Tibial artery (tissue), 4 donors: ENCODE data around the gene NEB.

Experiments
- DNase-seq, 2 donors: peaks; one replicate each; pipeline ENCODE4 v3.0.0-alpha.2; 2019
- H3K27ac ChIP-seq, 2 donors: fragments of 200-600 bp; sonication (generic) in 1 of 2; 1 replicate in 1 of 2; 2 replicates in 1 of 2; pipeline ENCODE4 v1.5.1; 2018 to 2019; ENCODE audit warnings: mild to moderate bottlenecking in 1 of 2
- H3K27me3 ChIP-seq, 2 donors: fragments of 200-600 bp; sonication (generic) in 1 of 2; one replicate each; pipeline versions ENCODE4 v1.5.1 to v1.6.0; 2016 to 2019
- H3K36me3 ChIP-seq, 3 donors: fragments of 200-600 bp; sonication (generic) in 2 of 3; one replicate each; pipeline ENCODE4 v1.5.1; 2016 to 2019; ENCODE audit warnings: mild to moderate bottlenecking in 2 of 3
- H3K4me1 ChIP-seq, 4 donors: fragments of 200-600 bp; sonication (generic) in 2 of 4; 1 replicate in 3 of 4; 2 replicates in 1 of 4; pipeline ENCODE4 v1.5.1; 2016 to 2019
- H3K4me3 ChIP-seq, 2 donors: fragments of 200-600 bp; sonication (generic) in 1 of 2; 1 replicate in 1 of 2; 2 replicates in 1 of 2; pipeline ENCODE4 v1.5.1; 2018 to 2019; ENCODE audit warnings: mild to moderate bottlenecking in 2 of 2
- H3K9me3 ChIP-seq, 3 donors: fragments of 200-600 bp; sonication (generic) in 1 of 3; one replicate each; pipeline ENCODE4 v1.5.1; 2016 to 2019
- CTCF ChIP-seq, 2 experiments: fragments of 200-600 bp in 1 of 2; fragments of 450-650 bp in 1 of 2; IDR thresholded peaks; one replicate each; pipeline ENCODE4 v1.5.1; 2017 to 2019; ENCODE audit warnings: antibody characterized with exemption in 2 of 2, mild to moderate bottlenecking in 1 of 2, moderate library complexity in 1 of 2
- intact Hi-C: fragments of 100-400 bp; cut with DNase I; formaldehyde crosslinking; loops from one replicate; pipeline ENCODE4 v1.15.0; 2023; ENCODE audit warnings: low total_unique reads

The NEB gene

GRCh38 chr2:151459358-151459757, 274.9 kb downstream of the NEB start:
- no peak for TF ChIP-seq CTCF (IDR thresholded peaks at IDR 0.05)
- no peak for DNase-seq
- H3K36me3 ChIP-seq = peaks cover 56 to 84% (median 67%) of the 10 kb centered on the region in 3 donors

DNA sequence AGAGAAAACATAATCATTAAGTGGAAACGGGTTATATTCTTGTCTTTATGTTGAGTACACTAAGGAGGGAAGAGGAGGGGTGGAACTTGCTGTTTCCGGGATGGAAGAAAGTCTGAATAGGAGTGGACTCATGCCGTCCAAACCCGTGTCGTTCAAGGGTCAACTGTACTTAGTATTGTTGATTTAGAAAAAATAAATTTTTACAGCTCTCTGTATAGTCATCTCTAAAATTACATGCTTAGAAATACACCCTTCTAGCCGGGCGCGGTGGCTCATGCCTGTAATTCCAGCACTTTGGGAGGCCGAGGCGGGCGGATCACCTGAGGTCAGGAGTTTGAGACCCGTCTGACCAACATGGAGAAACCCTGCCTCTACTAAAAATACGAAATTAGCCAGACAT, 295.1 kb downstream of the NEB start:
- Histone ChIP-seq H3K36me3 (peaks cover 66 to 94% (median 71%) of the 10 kb centered on the region in 3 donors), H3K27ac (no peak overlapping the region), H3K4me1 (no peaks in the 10 kb centered on the region), H3K27me3 (no peaks in the 10 kb centered on the region), H3K4me3 (no peak overlapping the region), H3K9me3 (no peaks in the 10 kb centered on the region)
- DNase-seq = no peak
- no peak for TF ChIP-seq CTCF (IDR thresholded peaks at IDR 0.05)
- intact Hi-C loops = no loop called here

More at GRCh38 chr2:151459358-151459757, 274.9 kb downstream of the NEB start:
- Histone ChIP-seq H3K4me3 (no peak overlapping the region), H3K27ac (no peak overlapping the region), H3K9me3 (no peaks in the 10 kb centered on the region), H3K27me3 (no peaks in the 10 kb centered on the region), H3K4me1 (no peaks in the 10 kb centered on the region)
- intact Hi-C loops = no loop called here

DNA sequence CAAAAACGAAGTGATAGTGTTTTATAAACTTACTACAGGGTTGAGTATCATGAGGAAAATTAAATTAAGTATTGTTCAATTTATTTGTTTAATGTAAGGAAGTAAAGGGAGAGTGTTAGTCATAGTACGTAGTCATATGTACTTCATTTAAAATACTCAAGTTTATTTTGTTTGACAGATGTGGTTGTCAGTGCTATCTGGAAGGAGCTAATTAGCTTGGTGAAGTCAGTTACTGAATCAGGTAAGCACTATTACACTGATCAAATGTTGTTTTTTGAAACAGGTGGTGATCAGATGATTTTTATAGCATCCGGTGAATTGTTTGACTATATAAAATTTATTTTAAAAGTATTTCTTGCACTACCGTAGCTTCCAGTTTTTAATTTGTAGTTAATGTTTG, 295.8 kb downstream of the NEB start:
- no peaks in the 10 kb centered on the region for H3K27me3 ChIP-seq
- peaks cover 69 to 94% (median 70%) of the 10 kb centered on the region in 3 donors for H3K36me3 ChIP-seq
- TF ChIP-seq CTCF (IDR thresholded peaks at IDR 0.05) = no peak
- intact Hi-C loops = no loop called here
- no peak for DNase-seq
- H3K4me1 ChIP-seq = no peaks in the 10 kb centered on the region
- no peak overlapping the region for H3K27ac ChIP-seq
- no peak overlapping the region for H3K4me3 ChIP-seq
- no peaks in the 10 kb centered on the region for H3K9me3 ChIP-seq

GRCh38 chr2:151437630-151438029, 296.6 kb downstream of the NEB start:
- Histone ChIP-seq H3K4me1 (no peaks in the 10 kb centered on the region), H3K4me3 (no peak overlapping the region), H3K27me3 (no peaks in the 10 kb centered on the region), H3K27ac (no peak overlapping the region), H3K9me3 (no peaks in the 10 kb centered on the region), H3K36me3 (peaks cover 69 to 96% (median 79%) of the 10 kb centered on the region in 3 donors)
- DNase-seq = no peak
- TF ChIP-seq CTCF (IDR thresholded peaks at IDR 0.05) = peak; percentile 42 to 59
- intact Hi-C loops = no loop called here
